HG02981 (cell line): ENCODE measurements around the gene B3GALT4.
A peak's percentile ranks its signal among the peaks of the same experiment; 100 is the strongest.

Source experiments
- ATAC-seq: cut with Tn5 transposase; IDR thresholded peaks from one replicate; pipeline ENCODE4 v1.9.1; 2021; ENCODE audit warnings: mild to moderate bottlenecking, moderate library complexity; ENCODE audit not compliant: unreplicated experiment

Gene B3GALT4

DNA sequence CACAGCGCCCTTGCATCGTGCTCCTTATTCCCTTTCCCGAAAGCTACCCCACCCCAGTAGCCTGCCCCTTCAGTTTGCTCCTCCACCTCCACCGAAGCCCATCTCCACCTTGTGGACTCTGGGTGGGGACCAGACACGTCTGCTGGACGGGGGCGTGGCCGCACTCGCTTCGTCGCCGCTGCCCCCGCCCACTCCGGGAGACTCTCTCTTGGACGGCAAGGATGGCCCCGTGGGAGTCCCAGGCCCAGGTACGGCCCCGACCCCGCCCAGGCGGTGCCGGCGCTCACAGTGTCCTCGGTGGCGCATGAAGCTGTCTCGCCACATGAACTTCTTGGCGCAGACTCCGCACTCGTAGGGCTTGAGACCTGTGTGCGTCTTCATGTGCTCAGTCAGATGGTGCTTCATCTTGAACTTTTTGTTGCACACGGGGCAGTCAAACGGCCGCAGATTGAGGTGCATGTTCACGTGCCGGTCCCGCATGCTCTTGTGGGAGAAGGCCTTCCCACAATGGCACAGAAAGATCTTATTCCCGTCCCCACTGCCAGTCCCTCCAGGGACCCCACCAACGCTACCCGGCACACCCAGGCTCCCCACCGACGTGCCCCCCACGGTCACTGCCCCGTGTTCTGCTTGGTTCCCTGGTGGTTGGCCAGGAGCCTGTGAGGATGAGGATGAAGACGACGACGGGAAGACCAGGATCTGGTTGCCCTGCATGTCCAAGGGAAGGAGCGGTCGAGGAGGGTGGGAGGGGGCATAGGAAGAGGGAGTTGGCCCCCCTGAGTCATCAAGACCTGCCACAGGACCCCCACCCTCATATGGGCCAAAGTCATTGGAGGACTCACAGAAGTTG lies 38.2 kb downstream of the B3GALT4 start:
- ATAC-seq, result no peak

DNA sequence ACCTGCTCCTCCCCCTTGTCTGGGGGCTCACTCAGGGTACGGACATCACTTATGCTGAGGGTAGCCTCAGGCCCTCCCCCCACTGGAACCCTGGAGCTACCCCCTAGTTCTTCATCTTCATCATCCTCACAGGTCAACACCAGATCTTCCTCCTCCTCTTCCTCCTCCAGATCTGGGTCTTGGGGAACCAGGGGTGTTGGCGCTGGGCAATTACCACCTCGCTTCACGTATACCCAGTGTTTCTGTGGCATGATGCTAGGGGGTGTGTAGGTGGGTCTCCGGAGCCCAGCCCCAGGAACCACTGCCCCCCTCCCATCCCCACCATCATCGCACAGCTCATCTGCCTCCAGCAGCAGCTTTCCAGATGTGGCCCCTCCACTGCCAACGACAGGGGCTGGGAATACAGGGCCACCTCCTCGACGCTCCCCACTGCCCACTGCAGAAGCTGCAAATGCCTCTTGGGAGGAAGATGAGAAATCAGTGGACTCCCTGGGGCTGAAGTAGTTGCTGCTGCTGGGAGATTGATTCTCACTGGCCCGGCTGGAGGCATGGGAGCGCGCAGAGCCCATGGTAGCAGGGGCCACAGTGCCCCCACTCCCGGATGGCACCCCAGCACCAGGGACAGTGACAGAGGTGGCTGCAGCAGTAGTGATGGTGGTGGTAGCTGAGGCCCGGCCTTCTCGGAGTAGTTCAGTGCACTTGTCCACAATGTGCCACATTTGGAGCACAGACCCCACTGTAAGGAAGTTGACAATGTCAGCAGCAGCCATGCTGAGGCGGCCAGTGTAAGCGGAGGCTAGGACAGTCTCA lies 39.1 kb downstream of the B3GALT4 start:
- no peak for ATAC-seq

- no peak for ATAC-seq
Observed at GRCh38 chr6:33316603-33317418, 39.9 kb downstream of the B3GALT4 start.

DNA sequence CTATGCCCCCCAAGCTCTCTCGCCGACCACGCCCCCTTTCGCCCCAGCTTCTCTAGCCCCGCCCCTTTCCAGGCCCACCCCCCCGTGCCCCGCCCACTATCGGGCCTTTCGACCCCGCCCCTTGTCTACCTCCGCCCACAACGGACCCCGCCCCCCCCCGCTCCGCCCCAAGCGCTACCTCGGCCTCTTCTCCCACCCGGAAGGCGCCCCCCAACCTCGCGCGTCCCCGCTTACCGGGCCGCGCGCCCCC lies 40.4 kb downstream of the B3GALT4 start:
- ATAC-seq, result no peak

- peak; percentile 46 for ATAC-seq
Observed at GRCh38 chr6:33317669-33318425, 40.9 kb downstream of the B3GALT4 start, which contains the start of gene ZBTB22. Gene ZBTB22, minus strand, starts transcription at chr6:33317744. Its CDS starts 828 bp downstream, at chr6:33316916.

GRCh38 chr6:33318426-33319073 lies 41.6 kb downstream of the B3GALT4 start:
- no peak for ATAC-seq

DNA sequence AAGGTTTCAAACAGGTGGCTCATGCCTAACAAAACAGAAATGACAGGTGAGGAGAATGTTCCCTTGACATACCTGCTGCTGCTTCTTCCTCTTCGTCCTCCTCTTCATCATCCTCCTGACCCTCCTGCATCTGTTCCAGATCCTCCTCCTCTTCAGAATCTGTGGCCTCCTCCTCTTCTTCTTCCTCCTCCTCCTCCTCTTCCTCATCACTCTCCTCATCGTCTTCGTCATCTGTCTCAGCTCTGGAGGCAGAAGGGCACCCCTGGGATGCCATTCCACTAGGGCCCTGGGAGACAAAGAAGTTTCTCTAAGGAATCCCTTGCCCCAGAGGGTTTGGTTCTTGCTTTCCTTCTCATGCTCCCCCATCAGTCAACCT lies 43.0 kb downstream of the B3GALT4 start:
- ATAC-seq, result no peak

GRCh38 chr6:33320315-33321181 lies 43.6 kb downstream of the B3GALT4 start:
- ATAC-seq, result no peak

- ATAC-seq, result no peak
Observed at GRCh38 chr6:33321227-33321626, 44.3 kb downstream of the B3GALT4 start.

- no peak for ATAC-seq
Observed at GRCh38 chr6:33323623-33323948, 46.7 kb downstream of the B3GALT4 start.

DNA sequence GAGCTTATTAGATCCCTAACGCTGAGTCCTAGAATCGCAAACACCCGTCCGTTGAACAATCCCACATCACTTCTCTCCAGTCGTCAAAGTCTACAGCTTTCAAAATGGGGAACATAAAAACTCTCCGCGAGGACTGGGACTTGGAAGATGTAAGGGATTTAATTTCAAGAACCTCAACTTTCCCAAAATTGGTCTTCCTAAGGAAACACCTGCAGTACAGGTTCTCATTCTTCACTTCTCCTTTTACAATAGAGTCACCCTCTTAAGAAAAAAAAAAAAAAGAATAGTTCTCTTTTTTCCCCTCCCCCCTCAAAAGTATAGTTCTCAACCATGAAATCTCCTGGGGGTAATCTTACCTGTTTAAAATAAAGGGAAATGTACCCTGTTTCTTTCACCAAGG lies 47.2 kb downstream of the B3GALT4 start:
- ATAC-seq, result no peak
